ENCODE data around the gene MYLIP. TPM values are rescaled to one million over a fixed set of nuclear protein-coding genes. Genes with fewer than 3 reads are reported as not detected.

Gene MYLIP
- total and polyA plus RNA-seq, 9 donors = 39.4 to 46.1 (median 43.5) TPM

DNA sequence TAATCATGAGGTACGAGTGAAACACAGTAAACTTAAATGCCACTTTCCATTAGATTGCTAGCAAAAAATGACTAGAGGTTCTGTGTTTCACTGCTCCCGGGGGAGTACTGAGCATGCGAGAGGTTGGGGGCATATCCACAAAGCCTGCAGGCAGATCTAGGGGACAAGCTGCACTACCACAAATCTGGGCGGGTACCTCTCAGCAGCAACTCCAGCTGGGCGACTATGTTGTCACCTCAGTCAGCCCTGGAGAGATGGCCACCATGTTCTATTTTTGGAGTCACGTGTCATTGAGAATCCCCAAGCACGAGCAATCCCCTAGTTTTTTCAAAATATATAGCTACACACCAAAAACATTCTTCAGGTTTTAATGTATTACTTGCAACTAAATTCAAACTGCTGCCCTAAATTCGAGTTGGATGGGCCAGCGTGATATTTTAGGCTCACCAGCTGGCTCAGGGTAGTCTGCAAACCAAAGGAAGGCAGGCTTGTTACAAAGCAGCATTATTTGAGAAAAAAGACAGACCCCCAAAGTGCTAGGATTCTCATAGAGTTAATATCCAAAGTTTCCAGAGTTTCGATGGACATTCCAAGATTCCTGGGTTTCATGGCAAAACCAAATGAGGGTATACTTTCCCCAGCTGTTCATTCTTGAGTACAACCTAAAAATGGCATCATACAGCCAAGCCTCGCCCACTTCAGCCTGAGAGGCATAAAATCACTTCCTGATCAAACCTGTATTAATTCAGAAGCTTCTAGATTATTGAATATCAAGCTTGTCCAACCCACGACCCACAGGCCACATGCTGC, 24.1 kb upstream of the MYLIP start:
- Histone ChIP-seq H3K4me1 (ENCODE audit: control insufficient read depth, insufficient read depth, low read length) (peaks cover 45% of the 10 kb centered on the region), H3K36me3 (ENCODE audit: control insufficient read depth, insufficient read depth, low read length) (no peaks in the 10 kb centered on the region), H3K27me3 (ENCODE audit: control insufficient read depth, insufficient read depth, low read length) (no peaks in the 10 kb centered on the region), H3K27ac (ENCODE audit: low read length) (peak overlapping the region; percentile 23), H3K9me3 (replicated peaks; ENCODE audit: control insufficient read depth, low read depth, low read length) (no peaks in the 10 kb centered on the region), H3K4me3 (ENCODE audit: low read length) (no peak overlapping the region)
- WGBS (ENCODE audit: insufficient coverage) = 59% methylated on average over 7 of the region's 12 CpGs
- no peak for DNase-seq

DNA sequence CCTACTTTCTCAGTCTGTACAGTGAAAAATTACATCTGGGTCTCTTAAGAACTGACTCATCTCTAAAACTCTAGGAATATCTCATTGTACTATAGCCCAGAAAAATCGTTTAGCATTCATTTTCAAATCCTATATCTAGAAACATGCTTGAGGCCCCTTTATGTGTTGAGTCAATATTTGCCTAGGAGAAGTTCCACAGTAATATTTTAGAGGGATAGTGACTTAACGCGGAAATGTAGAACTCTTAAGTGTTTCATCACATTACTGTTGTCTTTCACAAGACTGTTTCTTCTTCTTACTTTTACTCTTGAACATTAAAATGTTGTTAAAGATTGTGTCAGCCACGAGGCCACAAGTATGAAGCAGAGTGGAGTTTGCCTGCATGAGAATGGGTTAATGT, 23.0 kb upstream of the MYLIP start:
- peak; percentile 56 for DNase-seq
- no peak overlapping the region for H3K27ac ChIP-seq (ENCODE audit: low read length)
- no peaks in the 10 kb centered on the region for H3K27me3 ChIP-seq (ENCODE audit: control insufficient read depth, insufficient read depth, low read length)
- no CpG with 5 or more reads among the region's 4 CpGs for WGBS (ENCODE audit: insufficient coverage)
- no peaks in the 10 kb centered on the region for H3K36me3 ChIP-seq (ENCODE audit: control insufficient read depth, insufficient read depth, low read length)
- H3K4me1 ChIP-seq (ENCODE audit: control insufficient read depth, insufficient read depth, low read length) = peaks cover 51% of the 10 kb centered on the region
- no peaks in the 10 kb centered on the region for H3K9me3 ChIP-seq (replicated peaks; ENCODE audit: control insufficient read depth, low read depth, low read length)
- H3K4me3 ChIP-seq (ENCODE audit: low read length) = no peak overlapping the region

DNA sequence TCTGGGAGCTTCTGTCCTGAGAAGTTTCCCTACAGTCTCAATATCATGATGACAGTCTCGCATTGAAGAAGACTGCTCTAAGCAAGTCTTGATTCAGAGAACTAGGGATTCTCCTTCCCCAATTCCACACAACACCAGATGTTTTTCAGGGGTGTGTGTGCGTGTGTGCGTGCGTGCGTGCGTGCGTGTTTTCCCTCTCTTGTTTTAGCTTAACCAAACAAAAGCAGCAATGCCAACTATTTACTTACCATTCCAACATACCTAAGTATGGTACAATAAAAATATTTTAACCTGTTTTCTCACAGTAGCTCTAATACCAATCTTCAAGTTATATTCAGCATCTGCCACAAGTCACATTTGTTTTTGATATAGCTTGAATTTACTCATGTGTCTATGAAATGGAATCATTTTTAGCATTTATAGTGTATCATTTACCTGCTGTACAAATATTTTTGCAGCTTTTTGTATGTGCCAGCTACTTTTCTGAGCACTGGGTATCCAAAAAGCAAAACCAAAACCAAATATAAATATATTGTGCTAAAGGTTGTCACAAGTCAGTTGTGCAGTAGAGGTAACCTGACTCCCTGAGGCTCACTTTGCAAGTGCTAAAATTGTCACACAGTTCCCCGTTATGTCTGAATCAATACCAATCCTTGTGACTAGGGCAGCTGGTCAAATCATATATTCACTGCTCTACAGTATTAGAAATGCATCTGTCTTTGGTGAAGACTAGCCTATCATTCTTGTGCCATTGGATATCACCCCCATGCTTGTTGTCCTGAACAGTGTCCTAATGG, 21.7 kb upstream of the MYLIP start:
- Histone ChIP-seq H3K27ac (ENCODE audit: low read length) (peak overlapping the region; percentile 30), H3K4me3 (ENCODE audit: low read length) (no peak overlapping the region)

DNA sequence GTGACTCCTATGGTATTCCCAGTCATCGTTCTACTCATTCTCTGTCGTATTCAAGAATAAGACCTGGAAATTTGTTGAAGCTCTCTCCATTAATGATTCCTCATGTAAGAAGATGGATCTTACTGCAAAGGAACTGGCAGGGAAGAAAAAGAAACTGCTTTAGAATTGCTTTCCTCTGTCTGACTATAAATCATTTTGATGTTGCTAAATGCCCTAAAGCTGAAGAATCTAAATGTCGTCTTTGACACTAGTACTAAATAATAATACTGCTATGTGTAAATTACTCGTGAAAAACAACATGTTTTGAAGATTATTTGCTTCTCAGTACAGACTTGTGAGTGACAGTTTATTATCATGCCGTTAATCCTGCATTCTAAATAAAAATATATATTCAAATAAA, 20.5 kb upstream of the MYLIP start:
- DNase-seq = no peak
- no peaks in the 10 kb centered on the region for H3K9me3 ChIP-seq (replicated peaks; ENCODE audit: control insufficient read depth, low read depth, low read length)
- no CpG with 5 or more reads among the region's 5 CpGs for WGBS (ENCODE audit: insufficient coverage)
- no peak overlapping the region for H3K4me3 ChIP-seq (ENCODE audit: low read length)
- H3K27me3 ChIP-seq (ENCODE audit: control insufficient read depth, insufficient read depth, low read length) = no peaks in the 10 kb centered on the region
- no peaks in the 10 kb centered on the region for H3K36me3 ChIP-seq (ENCODE audit: control insufficient read depth, insufficient read depth, low read length)
- H3K27ac ChIP-seq (ENCODE audit: low read length) = peak overlapping the region; percentile 4
- peaks cover 42% of the 10 kb centered on the region for H3K4me1 ChIP-seq (ENCODE audit: control insufficient read depth, insufficient read depth, low read length)

More for the DNA sequence above, 21.7 kb upstream of the MYLIP start:
- Histone ChIP-seq H3K9me3 (replicated peaks; ENCODE audit: control insufficient read depth, low read depth, low read length) (no peaks in the 10 kb centered on the region), H3K4me1 (ENCODE audit: control insufficient read depth, insufficient read depth, low read length) (peaks cover 44% of the 10 kb centered on the region), H3K27me3 (ENCODE audit: control insufficient read depth, insufficient read depth, low read length) (no peaks in the 10 kb centered on the region), H3K36me3 (ENCODE audit: control insufficient read depth, insufficient read depth, low read length) (no peaks in the 10 kb centered on the region)
- 100% methylated on average over 1 of the region's 8 CpGs for WGBS (ENCODE audit: insufficient coverage)
- DNase-seq = peak; percentile 41

DNA sequence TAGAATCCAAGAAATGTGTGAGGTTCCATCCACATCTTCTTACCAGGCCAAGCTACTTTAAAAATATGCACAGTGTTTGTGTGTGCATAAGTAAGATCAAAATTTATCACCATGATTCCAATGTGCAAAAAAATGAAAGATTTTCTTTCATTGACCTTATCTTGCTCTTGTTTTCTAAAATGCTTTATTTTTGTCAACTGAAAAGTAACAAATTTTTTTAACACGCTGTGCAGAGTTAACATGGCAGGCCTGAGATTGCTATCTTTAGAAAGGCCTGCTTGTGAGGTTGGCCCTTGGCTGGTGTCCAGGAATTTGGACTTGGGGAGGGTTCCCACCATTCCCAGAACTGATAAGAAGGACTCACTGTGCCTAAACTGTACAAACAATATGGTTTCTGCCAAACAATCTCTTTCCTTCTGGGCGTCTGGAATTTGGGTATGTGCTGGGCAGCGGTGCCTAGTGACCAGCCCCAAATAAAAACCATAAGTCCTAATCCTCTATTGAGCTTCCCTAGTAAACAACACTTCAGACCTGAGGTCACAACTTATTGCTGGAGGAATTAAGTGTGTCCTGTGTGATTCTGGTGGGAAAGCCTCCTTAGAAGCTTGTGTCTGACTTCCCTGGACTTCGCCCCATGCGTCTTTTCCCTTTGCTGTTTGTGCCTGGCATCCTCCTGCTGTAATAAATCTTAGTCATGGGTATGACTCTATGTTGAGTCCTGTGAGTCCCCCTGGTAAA, 19.8 kb upstream of the MYLIP start:
- H3K36me3 ChIP-seq (ENCODE audit: control insufficient read depth, insufficient read depth, low read length) = no peaks in the 10 kb centered on the region
- no peak overlapping the region for H3K4me3 ChIP-seq (ENCODE audit: low read length)
- peaks cover 38% of the 10 kb centered on the region for H3K4me1 ChIP-seq (ENCODE audit: control insufficient read depth, insufficient read depth, low read length)
- DNase-seq = peak; percentile 52
- no CpG with 5 or more reads among the region's 5 CpGs for WGBS (ENCODE audit: insufficient coverage)
- H3K9me3 ChIP-seq (replicated peaks; ENCODE audit: control insufficient read depth, low read depth, low read length) = no peaks in the 10 kb centered on the region
- H3K27ac ChIP-seq (ENCODE audit: low read length) = peak overlapping the region; percentile 66
- H3K27me3 ChIP-seq (ENCODE audit: control insufficient read depth, insufficient read depth, low read length) = no peaks in the 10 kb centered on the region

DNA sequence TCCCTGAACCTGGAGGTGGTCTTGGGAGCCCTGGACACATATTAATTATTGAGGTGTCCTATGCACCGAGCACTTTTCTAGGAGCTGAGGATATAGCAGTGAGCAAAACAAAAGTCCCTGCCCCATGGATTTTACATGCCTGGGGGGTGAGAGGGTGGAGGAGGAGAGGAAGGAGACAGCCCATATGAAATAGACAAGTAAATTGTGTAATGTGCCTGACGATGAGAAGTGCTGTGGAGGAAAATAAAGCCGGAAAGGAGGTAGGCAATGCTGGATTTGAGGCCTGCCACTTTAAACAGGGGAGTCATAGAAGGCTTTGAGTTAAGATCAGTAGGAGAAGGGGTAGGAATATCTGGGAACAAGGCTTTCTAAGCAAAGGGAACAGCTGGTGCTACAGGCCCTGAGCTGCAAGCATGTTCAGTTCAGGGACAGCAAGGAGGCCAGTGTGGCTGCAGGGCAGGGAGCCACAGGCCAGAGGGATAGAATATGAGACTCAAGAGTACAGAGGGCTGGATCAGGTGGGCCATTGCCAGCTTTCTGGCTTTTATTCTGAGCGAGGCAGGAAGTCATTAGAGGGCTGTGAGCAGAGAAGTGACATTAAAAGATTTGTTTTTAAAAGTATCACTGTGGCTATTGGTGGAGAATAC, 19.1 kb upstream of the MYLIP start:
- H3K4me3 ChIP-seq (ENCODE audit: low read length) = no peak overlapping the region
- no peaks in the 10 kb centered on the region for H3K9me3 ChIP-seq (replicated peaks; ENCODE audit: control insufficient read depth, low read depth, low read length)
- WGBS (ENCODE audit: insufficient coverage) = 41% methylated on average over 4 of the region's 4 CpGs
- H3K36me3 ChIP-seq (ENCODE audit: control insufficient read depth, insufficient read depth, low read length) = no peaks in the 10 kb centered on the region
- H3K27ac ChIP-seq (ENCODE audit: low read length) = peak overlapping the region; percentile 66
- peak; percentile 57 for DNase-seq
- peaks cover 31% of the 10 kb centered on the region for H3K4me1 ChIP-seq (ENCODE audit: control insufficient read depth, insufficient read depth, low read length)
- no peaks in the 10 kb centered on the region for H3K27me3 ChIP-seq (ENCODE audit: control insufficient read depth, insufficient read depth, low read length)

DNA sequence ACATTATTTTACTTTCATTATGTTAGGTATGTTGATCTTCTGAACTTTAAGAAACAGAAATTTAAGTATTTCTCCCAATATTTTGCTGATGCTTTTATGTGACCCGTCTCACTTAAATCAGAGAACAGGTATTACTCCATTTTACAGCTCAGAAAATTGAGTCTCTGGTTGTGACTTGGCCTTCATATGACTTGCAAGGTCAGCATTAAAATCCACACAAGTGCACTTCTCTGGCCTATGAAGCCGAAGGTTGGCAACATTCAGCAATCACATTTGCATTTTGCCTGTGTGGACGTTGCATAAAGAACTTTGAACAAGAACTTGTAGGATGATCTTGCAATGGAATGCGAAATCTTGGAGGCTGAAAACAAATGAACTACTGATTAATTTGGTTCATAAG, 10.1 kb upstream of the MYLIP start:
- no peaks in the 10 kb centered on the region for H3K9me3 ChIP-seq (replicated peaks; ENCODE audit: control insufficient read depth, low read depth, low read length)
- no peak for DNase-seq
- WGBS (ENCODE audit: insufficient coverage) = 85% methylated on average over 3 of the region's 4 CpGs

DNA sequence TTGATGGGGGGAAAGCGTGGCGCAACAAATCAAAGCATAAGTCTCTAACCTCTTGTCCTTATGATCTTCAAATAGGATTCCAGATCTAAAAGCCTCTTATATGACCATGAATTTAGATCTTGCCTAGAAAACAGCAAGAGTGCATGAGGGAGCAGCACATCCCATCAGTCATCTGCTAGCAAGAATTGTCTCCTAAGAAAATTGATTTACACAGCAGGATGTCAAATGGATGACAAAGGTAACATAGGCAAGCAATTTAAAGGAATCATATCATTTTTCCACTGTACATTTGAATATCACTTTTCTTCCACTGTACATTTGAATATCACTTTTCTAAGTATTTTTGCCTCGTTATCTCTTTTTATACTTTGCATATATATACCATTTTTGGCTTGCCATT, 7.5 kb upstream of the MYLIP start:
- Histone ChIP-seq H3K9me3 (replicated peaks; ENCODE audit: control insufficient read depth, low read depth, low read length) (no peaks in the 10 kb centered on the region), H3K36me3 (ENCODE audit: control insufficient read depth, insufficient read depth, low read length) (no peaks in the 10 kb centered on the region), H3K27ac (ENCODE audit: low read length) (no peak overlapping the region), H3K27me3 (ENCODE audit: control insufficient read depth, insufficient read depth, low read length) (peaks cover 2% of the 10 kb centered on the region), H3K4me1 (ENCODE audit: control insufficient read depth, insufficient read depth, low read length) (peaks cover 9% of the 10 kb centered on the region), H3K4me3 (ENCODE audit: low read length) (no peak overlapping the region)
- no CpG with 5 or more reads among the region's 3 CpGs for WGBS (ENCODE audit: insufficient coverage)
- no peak for DNase-seq

More for the DNA sequence above, 10.1 kb upstream of the MYLIP start:
- H3K27ac ChIP-seq (ENCODE audit: low read length) = no peak overlapping the region
- peaks cover 2% of the 10 kb centered on the region for H3K27me3 ChIP-seq (ENCODE audit: control insufficient read depth, insufficient read depth, low read length)
- H3K4me3 ChIP-seq (ENCODE audit: low read length) = no peak overlapping the region
- H3K4me1 ChIP-seq (ENCODE audit: control insufficient read depth, insufficient read depth, low read length) = no peaks in the 10 kb centered on the region
- H3K36me3 ChIP-seq (ENCODE audit: control insufficient read depth, insufficient read depth, low read length) = no peaks in the 10 kb centered on the region

DNA sequence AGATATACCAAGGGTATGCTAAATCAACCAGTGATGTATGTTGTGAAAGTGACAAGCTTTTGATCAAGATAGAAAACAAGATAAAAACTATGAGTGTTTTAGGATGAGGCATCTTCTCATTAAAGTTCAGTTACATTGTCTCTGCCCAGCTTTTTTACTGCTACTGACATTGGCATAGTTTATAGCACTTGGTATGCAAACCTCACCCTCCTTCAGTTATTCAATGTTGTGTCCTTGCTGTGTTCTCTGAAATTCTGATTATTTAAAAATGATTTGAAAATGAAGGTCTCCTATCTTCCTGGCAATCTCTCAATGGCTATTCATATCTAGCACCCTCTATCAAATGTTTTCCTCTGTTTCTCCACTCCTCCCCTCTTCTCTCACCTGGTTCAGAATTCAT, 6.7 kb upstream of the MYLIP start:
- Histone ChIP-seq H3K27me3 (ENCODE audit: control insufficient read depth, insufficient read depth, low read length) (peaks cover 2% of the 10 kb centered on the region), H3K27ac (ENCODE audit: low read length) (no peak overlapping the region), H3K36me3 (ENCODE audit: control insufficient read depth, insufficient read depth, low read length) (no peaks in the 10 kb centered on the region), H3K4me3 (ENCODE audit: low read length) (no peak overlapping the region), H3K4me1 (ENCODE audit: control insufficient read depth, insufficient read depth, low read length) (peaks cover 13% of the 10 kb centered on the region), H3K9me3 (replicated peaks; ENCODE audit: control insufficient read depth, low read depth, low read length) (no peaks in the 10 kb centered on the region)
- no peak for DNase-seq
